NCI-H146 treated with DMSO at 0.1 percent for 48 hours (cell line): ENCODE results near the gene SDK1.
"Not testable (repeated sequence)": the region's sequence is repeated elsewhere in the genome, so short reads cannot be mapped to it uniquely, and the experiment has no call there.

Experiments used
- DNase-seq: peaks from one replicate; lab custom pipeline; 2025; ENCODE audit not compliant: unreplicated experiment; lab: John Stamatoyannopoulos, UW

The SDK1 gene

GRCh38 chr7:4079366-4079765 lies 778.3 kb downstream of the SDK1 start:
- no peak for DNase-seq

- no peak for DNase-seq
Observed at GRCh38 chr7:4079956-4080355, 778.9 kb downstream of the SDK1 start.

- no peak for DNase-seq
Observed at GRCh38 chr7:4080954-4081353, 779.9 kb downstream of the SDK1 start.

GRCh38 chr7:4083513-4083912 lies 782.5 kb downstream of the SDK1 start:
- DNase-seq = no peak

GRCh38 chr7:4084271-4084670 lies 783.2 kb downstream of the SDK1 start:
- DNase-seq = no peak

- DNase-seq = no peak
Observed at GRCh38 chr7:4085937-4086691, 785.1 kb downstream of the SDK1 start.

- DNase-seq = no peak
Observed at GRCh38 chr7:4086723-4087122, 785.7 kb downstream of the SDK1 start.

GRCh38 chr7:4091767-4092166 lies 790.7 kb downstream of the SDK1 start:
- no peak for DNase-seq

- no peak for DNase-seq
Observed at GRCh38 chr7:4093035-4093434, 792.0 kb downstream of the SDK1 start.

GRCh38 chr7:4093483-4093882 lies 792.4 kb downstream of the SDK1 start:
- DNase-seq = no peak

GRCh38 chr7:4094158-4094557 lies 793.1 kb downstream of the SDK1 start:
- not testable (repeated sequence) for DNase-seq

- DNase-seq = no peak
Observed at GRCh38 chr7:4097001-4097609, 796.1 kb downstream of the SDK1 start.

- DNase-seq = no peak
Observed at GRCh38 chr7:4098169-4098568, 797.1 kb downstream of the SDK1 start.

- no peak for DNase-seq
Observed at GRCh38 chr7:4099651-4100050, 798.6 kb downstream of the SDK1 start.

GRCh38 chr7:4100148-4100547 lies 799.1 kb downstream of the SDK1 start:
- DNase-seq = no peak

GRCh38 chr7:4100691-4101090 lies 799.6 kb downstream of the SDK1 start:
- DNase-seq = no peak

GRCh38 chr7:4102231-4102841 lies 801.3 kb downstream of the SDK1 start:
- DNase-seq = peak; percentile 34

- no peak for DNase-seq
Observed at GRCh38 chr7:4103352-4104091, 802.5 kb downstream of the SDK1 start.

- no peak for DNase-seq
Observed at GRCh38 chr7:4107839-4108238, 806.8 kb downstream of the SDK1 start.

- no peak for DNase-seq
Observed at GRCh38 chr7:4108951-4109350, 807.9 kb downstream of the SDK1 start.

- no peak for DNase-seq
Observed at GRCh38 chr7:4109481-4110110, 808.5 kb downstream of the SDK1 start.
